SJCRH30 (cell line): ENCODE results near the gene KDM2B. TPM values are rescaled to one million over a fixed set of nuclear protein-coding genes. Genes with fewer than 3 reads are reported as not detected.

Source experiments
- DNase-seq, 2 experiments: peaks; one replicate each; pipeline ENCODE4 v3.0.0-alpha.2; 2015 to 2020
- H3K27ac ChIP-seq: fragments of 250-450 bp; sonication (Bioruptor Pico); 2 replicates; pipeline ENCODE4 v1.5.1; 2020; ENCODE audit warnings: mild to moderate bottlenecking, moderate library complexity
- H3K27me3 ChIP-seq: fragments of 250-450 bp; sonication (Bioruptor Pico); 2 replicates; pipeline ENCODE4 v1.5.1; 2020; ENCODE audit warnings: mild to moderate bottlenecking, moderate library complexity
- H3K36me3 ChIP-seq: fragments of 250-450 bp; sonication (Bioruptor Pico); 2 replicates; pipeline ENCODE4 v1.5.1; 2020; ENCODE audit warnings: mild to moderate bottlenecking, moderate library complexity
- H3K4me1 ChIP-seq: fragments of 250-450 bp; sonication (Bioruptor Pico); 2 replicates; pipeline ENCODE4 v1.5.1; 2020; ENCODE audit warnings: mild to moderate bottlenecking, moderate library complexity
- H3K4me3 ChIP-seq: fragments of 250-450 bp; sonication (Bioruptor Pico); 2 replicates; pipeline ENCODE4 v1.5.1; 2020; ENCODE audit warnings: mild to moderate bottlenecking, moderate library complexity
- H3K9me3 ChIP-seq: fragments of 250-450 bp; sonication (Bioruptor Pico); replicated peaks from 2 replicates; pipeline ENCODE4 v1.5.1; 2020; ENCODE audit warnings: mild to moderate bottlenecking, moderate library complexity
- total RNA-seq: library from RNA; depleted of rRNA; stranded (reverse); fragments of >200 nt; shearing (Covaris generic); gene quantifications from 2 replicates; pipeline ENCODE4 v1.2.3, GENCODE V29; 2014

The KDM2B gene
- total RNA-seq, 1 experiment from 2014 or later, result 48.4 TPM

DNA sequence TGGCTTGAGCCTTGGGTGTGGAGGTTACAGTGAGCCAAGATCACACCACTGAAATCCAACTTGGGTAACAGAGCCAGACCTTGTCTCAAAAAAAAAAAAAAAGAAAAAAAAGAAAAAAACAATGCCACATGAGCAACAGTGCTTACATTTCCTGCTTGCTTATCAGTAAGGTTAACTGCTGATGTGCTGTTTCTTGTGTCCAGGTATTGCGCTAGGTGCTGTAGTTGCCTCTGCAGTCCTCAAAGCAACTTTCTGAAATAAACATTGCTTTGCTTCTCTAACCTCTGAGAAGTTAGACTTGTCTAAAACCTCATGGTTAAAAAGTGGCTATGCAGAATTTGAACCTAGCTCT, 156.2 kb downstream of the KDM2B start:
- Histone ChIP-seq H3K27me3 (no peaks in the 10 kb centered on the region), H3K27ac (no peak overlapping the region), H3K4me1 (no peaks in the 10 kb centered on the region), H3K9me3 (no peaks in the 10 kb centered on the region), H3K36me3 (peaks cover 68% of the 10 kb centered on the region), H3K4me3 (no peak overlapping the region)
- no peak for DNase-seq

DNA sequence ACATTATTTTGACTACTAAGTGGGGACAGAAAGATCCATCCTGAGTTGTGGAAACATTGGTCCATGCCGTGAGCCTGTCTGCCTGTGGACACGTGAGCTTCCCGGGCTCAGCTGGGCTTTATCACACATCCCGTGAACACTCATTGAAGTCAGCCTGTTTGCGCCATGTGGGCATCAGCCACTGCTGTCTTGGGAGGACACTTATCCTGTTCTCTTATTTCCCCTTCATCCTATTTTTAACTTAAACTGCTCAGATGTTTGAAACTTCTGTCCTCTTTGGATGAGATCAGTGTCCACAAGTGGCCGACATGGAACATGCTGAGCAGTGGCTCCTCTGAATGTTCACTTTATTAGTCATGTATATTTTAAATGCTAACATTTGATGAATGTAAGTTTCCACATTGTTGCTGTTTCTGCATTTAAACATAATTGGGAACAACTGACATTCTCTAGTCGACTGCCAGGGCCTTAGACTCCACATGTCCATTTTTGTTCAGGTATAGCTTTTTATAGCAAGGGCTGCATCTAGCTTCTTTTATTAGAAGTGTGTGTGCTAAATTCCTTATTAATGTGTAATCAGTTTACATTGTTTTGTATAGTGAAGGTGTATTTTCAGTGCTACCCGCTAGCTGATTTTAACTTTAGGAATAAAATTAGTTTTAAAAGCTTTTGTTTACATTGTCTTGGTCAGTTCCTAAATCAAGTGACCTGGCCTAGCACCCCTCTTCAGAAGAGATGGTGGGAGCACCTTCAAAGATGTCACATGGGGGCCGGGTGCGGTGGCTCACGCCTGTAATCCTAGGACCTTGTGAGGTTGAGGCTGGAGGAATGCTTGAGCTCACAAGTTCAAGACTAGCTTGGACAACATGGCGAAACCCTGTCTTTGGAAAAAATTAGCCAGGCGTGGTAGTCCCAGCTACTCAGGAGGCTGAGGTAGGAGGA, 156.9 kb downstream of the KDM2B start:
- H3K36me3 ChIP-seq, result peaks cover 61% of the 10 kb centered on the region
- H3K9me3 ChIP-seq, result no peaks in the 10 kb centered on the region
- H3K4me1 ChIP-seq, result no peaks in the 10 kb centered on the region
- no peaks in the 10 kb centered on the region for H3K27me3 ChIP-seq
- no peak overlapping the region for H3K27ac ChIP-seq
- no peak for DNase-seq
- H3K4me3 ChIP-seq, result no peak overlapping the region

DNA sequence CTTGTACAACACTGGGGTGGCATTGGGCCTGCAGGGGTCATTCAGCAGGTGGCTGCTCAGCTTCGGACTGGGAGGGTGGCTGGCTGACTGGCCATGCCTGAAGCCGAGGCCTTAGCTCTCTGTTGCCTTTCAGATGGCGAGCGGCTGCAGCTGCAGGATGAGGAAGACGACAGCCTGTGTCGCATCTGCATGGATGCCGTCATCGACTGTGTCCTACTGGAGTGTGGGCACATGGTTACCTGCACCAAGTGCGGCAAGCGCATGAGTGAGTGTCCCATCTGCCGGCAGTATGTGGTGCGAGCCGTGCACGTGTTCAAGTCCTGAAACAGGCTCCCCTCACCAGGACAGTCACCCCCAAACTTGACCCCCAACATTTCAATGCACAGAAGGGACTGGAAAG, 157.6 kb downstream of the KDM2B start:
- Histone ChIP-seq H3K27me3 (no peaks in the 10 kb centered on the region), H3K4me3 (no peak overlapping the region), H3K36me3 (peaks cover 56% of the 10 kb centered on the region), H3K27ac (no peak overlapping the region), H3K4me1 (no peaks in the 10 kb centered on the region), H3K9me3 (no peaks in the 10 kb centered on the region)
- DNase-seq, result no peak

DNA sequence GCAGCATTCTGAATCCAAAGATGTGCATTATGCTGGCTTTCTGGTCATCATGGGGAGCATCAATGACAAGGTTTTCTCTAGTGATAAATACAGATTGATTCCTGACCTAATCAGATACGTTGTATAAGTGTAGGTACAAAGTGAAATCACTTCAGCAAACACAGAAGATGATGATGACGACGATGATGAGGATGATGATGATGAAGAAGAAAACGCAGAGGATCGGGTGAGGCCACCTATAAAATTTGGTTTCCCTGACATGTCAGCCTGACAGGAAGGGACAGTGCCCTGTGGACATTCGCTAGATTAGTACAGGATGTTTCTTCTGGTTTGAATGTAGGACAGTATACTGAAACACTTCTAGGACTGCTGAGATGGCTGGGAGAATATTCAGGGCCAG, 160.7 kb downstream of the KDM2B start:
- peaks cover 56% of the 10 kb centered on the region for H3K36me3 ChIP-seq
- no peaks in the 10 kb centered on the region for H3K4me1 ChIP-seq
- H3K27me3 ChIP-seq, result no peaks in the 10 kb centered on the region
- no peaks in the 10 kb centered on the region for H3K9me3 ChIP-seq
- H3K27ac ChIP-seq, result no peak overlapping the region
- no peak overlapping the region for H3K4me3 ChIP-seq
- DNase-seq, result no peak

DNA sequence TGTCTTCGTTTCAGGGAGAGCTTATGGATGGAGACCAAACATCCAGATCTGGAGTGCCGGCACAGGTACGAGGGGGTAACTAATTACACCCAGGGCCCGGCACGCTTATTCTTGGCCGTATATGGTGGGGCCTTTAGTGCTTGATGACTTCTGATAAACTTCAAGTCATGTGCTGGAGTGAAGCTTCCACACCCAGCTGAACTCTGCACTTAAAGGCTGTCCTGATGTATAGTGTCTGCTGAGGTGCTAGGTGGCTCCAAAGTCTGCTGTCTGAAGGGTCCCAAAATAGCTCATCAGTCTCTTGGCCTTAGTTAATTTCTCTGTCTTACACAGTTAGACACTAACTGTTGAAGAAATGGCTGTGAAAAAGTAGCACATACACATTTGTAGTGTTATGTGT, 163.0 kb downstream of the KDM2B start:
- Histone ChIP-seq H3K4me1 (no peaks in the 10 kb centered on the region), H3K27ac (no peak overlapping the region), H3K9me3 (no peaks in the 10 kb centered on the region), H3K4me3 (no peak overlapping the region), H3K27me3 (no peaks in the 10 kb centered on the region), H3K36me3 (peaks cover 38% of the 10 kb centered on the region)
- no peak for DNase-seq

DNA sequence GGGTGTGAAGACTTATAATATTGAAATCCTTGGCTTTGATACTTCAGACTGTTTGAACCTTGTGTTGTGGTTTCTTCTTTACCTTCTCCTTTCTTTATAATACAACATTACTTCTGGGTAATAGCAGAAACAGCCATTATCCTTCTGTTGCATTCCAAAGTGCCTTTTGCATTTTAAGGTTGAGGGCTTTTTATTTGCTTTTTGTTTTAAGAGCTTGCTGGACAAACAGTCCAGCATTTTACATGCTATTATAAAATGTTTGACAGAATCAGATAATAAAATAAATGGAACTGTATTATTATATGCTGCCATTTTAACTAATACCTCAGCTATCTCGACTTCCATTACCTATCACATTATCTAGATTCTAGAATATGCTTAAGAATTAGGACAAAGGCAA, 166.9 kb downstream of the KDM2B start:
- Histone ChIP-seq H3K4me3 (no peak overlapping the region), H3K4me1 (no peaks in the 10 kb centered on the region), H3K27me3 (no peaks in the 10 kb centered on the region), H3K36me3 (peaks cover 24% of the 10 kb centered on the region), H3K27ac (no peak overlapping the region), H3K9me3 (no peaks in the 10 kb centered on the region)
- DNase-seq, result no peak

DNA sequence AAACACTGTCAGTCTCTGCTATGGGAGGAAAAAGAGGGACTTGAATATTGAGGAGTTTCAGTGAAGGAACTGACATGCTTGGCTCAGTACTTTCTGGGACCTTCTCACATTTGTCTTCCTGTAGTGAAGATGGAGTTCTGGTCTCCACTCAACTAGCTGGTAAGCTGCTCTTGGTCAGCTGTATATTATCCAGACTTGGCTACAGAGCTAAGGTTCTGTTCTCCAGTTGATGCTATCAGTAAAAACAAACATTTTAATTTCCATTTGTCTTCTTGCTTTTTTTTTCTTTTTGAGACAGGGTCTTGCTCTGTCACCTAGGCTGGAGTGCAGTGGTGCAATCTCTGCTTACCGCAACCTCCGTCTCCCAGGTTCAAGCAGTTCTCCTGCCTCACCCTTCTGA, 175.6 kb downstream of the KDM2B start:
- Histone ChIP-seq H3K4me1 (peaks cover 10% of the 10 kb centered on the region), H3K36me3 (peaks cover 37% of the 10 kb centered on the region), H3K4me3 (no peak overlapping the region), H3K27ac (no peak overlapping the region), H3K27me3 (no peaks in the 10 kb centered on the region), H3K9me3 (no peaks in the 10 kb centered on the region)
- DNase-seq, result no peak

DNA sequence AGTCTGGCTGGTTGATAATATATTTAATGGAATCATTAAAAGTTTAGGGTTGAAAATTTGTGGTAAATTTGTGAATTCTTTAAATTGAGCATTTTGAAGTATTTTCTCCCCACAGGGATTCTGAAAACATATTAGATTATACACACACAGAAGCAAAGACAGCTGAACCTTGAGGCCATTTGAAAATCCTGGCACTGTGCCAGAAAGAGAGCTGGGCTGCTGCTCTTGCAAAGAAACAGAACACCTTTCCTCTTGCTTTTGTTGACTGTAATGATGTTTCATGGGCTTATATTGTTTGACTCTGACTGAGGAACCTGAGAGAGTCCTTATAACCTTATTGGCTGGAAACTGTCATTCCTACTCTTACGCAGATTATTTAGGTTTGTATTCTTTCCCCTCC, 176.1 kb downstream of the KDM2B start:
- Histone ChIP-seq H3K4me1 (peaks cover 10% of the 10 kb centered on the region), H3K9me3 (no peaks in the 10 kb centered on the region), H3K27me3 (no peaks in the 10 kb centered on the region), H3K27ac (no peak overlapping the region), H3K36me3 (peaks cover 35% of the 10 kb centered on the region), H3K4me3 (no peak overlapping the region)
- peak; percentile 58 to 84 for DNase-seq

DNA sequence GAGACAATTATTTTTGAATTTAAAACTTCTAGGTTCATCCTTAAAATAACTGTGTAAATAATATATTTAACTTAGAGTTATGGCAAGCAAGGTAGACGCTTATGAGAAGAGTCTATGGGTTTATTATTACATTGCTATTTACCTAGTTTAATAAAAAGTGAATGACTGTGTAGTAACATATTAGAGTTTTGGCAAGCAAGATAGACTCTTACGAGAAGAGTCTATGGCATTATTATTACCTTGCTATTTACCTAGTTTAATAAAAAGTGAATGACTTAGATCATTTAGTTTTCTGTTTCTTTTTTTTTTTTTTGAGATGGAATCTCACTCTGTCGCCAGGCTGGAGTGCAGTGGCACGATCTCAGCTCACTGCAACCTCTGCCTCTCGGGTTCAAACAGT, 177.1 kb downstream of the KDM2B start:
- H3K27me3 ChIP-seq, result no peaks in the 10 kb centered on the region
- peaks cover 10% of the 10 kb centered on the region for H3K4me1 ChIP-seq
- H3K27ac ChIP-seq, result no peak overlapping the region
- no peaks in the 10 kb centered on the region for H3K9me3 ChIP-seq
- H3K36me3 ChIP-seq, result peaks cover 35% of the 10 kb centered on the region
- no peak overlapping the region for H3K4me3 ChIP-seq
- no peak for DNase-seq

DNA sequence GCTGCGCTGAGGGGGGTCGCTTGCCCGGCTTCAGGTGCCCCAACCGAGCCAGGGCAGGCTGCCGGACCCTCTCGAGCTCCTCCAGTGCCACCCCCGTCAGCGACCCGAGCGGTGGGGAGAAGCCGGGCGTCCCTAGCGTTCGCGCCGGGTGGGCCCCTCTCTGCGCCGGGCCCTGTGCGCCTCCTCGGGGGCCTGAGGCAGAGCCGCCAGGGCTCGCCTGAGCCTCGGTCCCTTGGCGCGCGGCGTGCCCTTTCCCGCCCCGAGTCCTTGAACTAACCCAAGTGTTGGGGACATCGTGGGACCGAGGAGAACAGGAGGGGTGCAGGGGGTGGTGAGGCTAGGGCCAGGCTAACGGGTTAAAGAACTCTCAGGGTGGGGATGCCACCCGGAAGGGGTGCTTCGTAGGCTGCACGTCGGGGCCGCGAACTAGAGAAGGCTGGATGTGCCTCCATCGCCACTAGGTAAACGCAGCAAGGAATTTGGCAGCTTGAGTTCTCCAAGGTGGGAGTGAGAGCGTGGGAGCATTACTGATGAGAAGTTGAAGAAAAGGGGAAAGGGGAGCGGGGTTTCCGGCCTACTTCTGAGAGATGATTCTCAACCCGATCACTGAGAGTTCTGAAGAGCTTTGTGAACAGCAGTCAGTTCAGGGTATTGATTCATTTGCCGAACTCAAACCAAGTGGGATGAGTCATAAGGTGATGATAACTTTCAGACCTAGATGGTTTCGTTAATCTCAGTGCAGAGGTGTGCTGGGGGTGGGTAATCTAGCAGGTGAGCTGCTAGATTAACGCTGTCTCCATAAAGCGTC, 180.3 kb downstream of the KDM2B start:
- H3K9me3 ChIP-seq, result no peaks in the 10 kb centered on the region
- H3K4me3 ChIP-seq, result peak overlapping the region; percentile 85
- H3K36me3 ChIP-seq, result peaks cover 15% of the 10 kb centered on the region; the same call in 1 of the 2 replicates
- H3K27ac ChIP-seq, result peak overlapping the region; percentile 82
- H3K4me1 ChIP-seq, result peaks cover 10% of the 10 kb centered on the region
- no peaks in the 10 kb centered on the region for H3K27me3 ChIP-seq
- DNase-seq, result peak; percentile 26 to 50

DNA sequence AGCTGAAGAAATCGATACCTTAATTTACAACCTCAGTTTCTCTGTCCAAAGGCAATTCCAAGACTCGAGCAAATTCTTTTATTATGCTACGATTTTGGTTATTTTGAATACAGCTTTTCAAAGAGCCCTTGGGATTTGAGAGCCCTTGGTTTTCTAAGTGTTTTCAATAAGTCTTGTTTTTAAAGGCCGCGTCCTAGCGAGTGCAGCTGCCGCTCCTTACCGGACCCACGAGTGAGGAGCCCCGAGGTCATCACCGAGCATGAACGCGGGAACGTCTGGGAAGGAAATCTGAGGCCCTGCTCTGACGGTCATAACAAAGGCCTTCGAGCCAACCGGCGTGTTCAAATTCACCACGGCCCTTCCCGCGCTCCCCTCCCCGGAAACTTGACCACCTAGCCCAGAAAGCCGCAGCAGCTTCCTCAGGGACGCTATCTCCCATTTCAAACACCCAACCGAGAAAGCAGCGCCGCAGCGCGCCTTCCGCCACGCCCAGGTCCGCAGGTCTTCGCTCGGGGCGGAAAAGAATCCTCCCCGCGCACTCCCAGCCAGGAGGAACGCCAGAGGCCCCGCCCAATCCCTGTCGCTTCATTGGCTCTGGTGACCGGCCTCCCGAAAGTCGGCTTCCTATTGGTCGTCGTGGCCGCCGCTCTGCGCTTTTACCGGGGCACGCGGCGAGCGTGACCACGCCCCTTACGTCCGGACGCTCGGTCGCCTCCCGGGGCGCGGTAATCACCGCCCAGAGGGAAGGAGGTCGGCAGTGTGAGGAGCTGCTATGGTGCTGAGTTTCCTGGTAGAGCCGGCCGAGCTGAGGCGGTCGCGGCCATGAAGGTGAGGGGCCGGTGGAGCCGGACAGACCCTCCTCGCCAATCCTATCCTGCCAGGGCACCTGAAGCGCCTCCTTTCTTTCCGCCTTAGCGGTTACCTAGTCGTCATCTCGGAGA, 181.2 kb downstream of the KDM2B start, which contains the start of gene RNF34:
Gene RNF34, plus strand, starts transcription at position 728 of the 941 bp plus-strand sequence. Its CDS starts 95 bp downstream, at position 823.
- no peaks in the 10 kb centered on the region for H3K9me3 ChIP-seq
- H3K4me1 ChIP-seq, result peaks cover 6% of the 10 kb centered on the region
- H3K27ac ChIP-seq, result peak within 1 kb of the TSS; percentile 82
- no peaks in the 10 kb centered on the region for H3K27me3 ChIP-seq
- peaks cover 7% of the 10 kb centered on the region; the same call in 1 of the 2 replicates for H3K36me3 ChIP-seq
- H3K4me3 ChIP-seq, result peak within 1 kb of the TSS; percentile 85
- peak; percentile 99 for DNase-seq

DNA sequence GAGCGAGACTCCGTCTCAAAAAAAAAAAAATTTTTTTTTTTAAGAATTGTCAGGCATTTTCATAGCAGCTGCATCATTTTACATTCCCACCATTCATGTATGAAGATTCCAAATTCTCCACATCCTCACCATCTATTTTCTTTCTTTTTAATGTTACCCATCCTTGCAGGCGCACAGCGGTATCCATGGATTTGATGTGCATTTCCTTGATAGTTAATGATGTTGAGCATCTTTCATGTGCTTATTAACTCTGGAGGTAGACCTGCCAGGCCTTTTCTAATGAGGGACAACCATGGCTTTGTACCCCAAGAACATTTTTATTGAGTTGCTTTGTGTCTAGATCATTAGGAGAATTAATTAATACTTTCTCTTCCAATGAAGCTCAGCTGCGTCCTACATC, 182.5 kb downstream of the KDM2B start:
- no peak for DNase-seq
- no peak overlapping the region for H3K27ac ChIP-seq
- H3K27me3 ChIP-seq, result no peaks in the 10 kb centered on the region
- H3K4me3 ChIP-seq, result 0 out of 2 replicates have a peak overlapping the region, but pooled peaks have one; percentile 85
- H3K9me3 ChIP-seq, result no peaks in the 10 kb centered on the region
- H3K36me3 ChIP-seq, result peaks cover 2% of the 10 kb centered on the region; the same call in 1 of the 2 replicates
- peaks cover 6% of the 10 kb centered on the region for H3K4me1 ChIP-seq

DNA sequence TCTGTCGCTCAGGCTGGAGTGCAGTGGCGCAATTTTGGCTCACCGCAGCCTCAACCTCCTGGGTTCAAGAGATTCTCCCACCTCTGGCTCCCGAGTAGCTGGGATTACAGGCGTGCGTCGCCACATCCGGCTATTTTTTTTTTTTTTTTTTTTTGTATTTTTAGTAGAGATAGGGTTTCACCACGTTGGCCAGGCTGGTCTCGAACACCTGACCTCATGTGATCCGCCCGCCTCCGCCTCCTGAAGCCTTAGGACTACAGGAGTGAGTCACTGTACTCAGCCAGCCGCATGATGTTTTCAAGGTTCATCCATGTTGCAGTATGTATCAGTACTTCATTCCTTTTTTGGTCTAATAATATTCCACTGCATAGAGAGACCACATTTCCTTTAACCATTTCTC, 183.3 kb downstream of the KDM2B start:
- Histone ChIP-seq H3K9me3 (no peaks in the 10 kb centered on the region), H3K36me3 (no peaks in the 10 kb centered on the region), H3K4me3 (no peak overlapping the region), H3K27ac (no peak overlapping the region), H3K27me3 (no peaks in the 10 kb centered on the region), H3K4me1 (peaks cover 6% of the 10 kb centered on the region)
- DNase-seq, result no peak

DNA sequence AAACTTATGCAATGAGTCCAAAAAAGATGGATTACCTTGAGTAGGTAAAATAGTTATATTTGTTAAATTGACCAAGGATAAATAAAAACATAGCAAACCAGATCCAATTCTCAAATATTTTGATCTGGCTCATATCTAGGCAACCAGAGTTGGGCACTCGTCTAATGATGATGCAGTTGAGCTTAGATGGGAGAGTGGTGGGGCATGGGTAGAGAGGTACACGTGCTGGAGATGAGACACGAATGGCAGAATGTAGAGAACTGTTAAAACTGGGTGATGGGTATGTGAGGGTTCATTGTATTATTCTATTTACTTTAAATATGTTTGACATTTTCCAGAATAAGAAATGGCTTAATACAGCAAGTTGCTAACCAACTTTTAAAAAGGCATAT, 188.5 kb downstream of the KDM2B start:
- DNase-seq, result no peak
- H3K27ac ChIP-seq, result no peak overlapping the region
- no peaks in the 10 kb centered on the region for H3K9me3 ChIP-seq
- H3K36me3 ChIP-seq, result no peaks in the 10 kb centered on the region
- no peaks in the 10 kb centered on the region for H3K27me3 ChIP-seq
- H3K4me1 ChIP-seq, result no peaks in the 10 kb centered on the region
- no peak overlapping the region for H3K4me3 ChIP-seq
